Tibial artery (tissue), 4 donors: ENCODE measurements around the gene PRKG1.
A peak's percentile ranks its signal among the peaks of the same experiment; 100 is the strongest.

Experiments
- DNase-seq, 2 donors: peaks; one replicate each; pipeline ENCODE4 v3.0.0-alpha.2; 2019
- H3K27ac ChIP-seq, 2 donors: fragments of 200-600 bp; sonication (generic) in 1 of 2; 1 replicate in 1 of 2; 2 replicates in 1 of 2; pipeline ENCODE4 v1.5.1; 2018 to 2019; ENCODE audit warnings: mild to moderate bottlenecking in 1 of 2
- H3K27me3 ChIP-seq, 2 donors: fragments of 200-600 bp; sonication (generic) in 1 of 2; one replicate each; pipeline versions ENCODE4 v1.5.1 to v1.6.0; 2016 to 2019
- H3K36me3 ChIP-seq, 3 donors: fragments of 200-600 bp; sonication (generic) in 2 of 3; one replicate each; pipeline ENCODE4 v1.5.1; 2016 to 2019; ENCODE audit warnings: mild to moderate bottlenecking in 2 of 3
- H3K4me1 ChIP-seq, 4 donors: fragments of 200-600 bp; sonication (generic) in 2 of 4; 1 replicate in 3 of 4; 2 replicates in 1 of 4; pipeline ENCODE4 v1.5.1; 2016 to 2019
- H3K4me3 ChIP-seq, 2 donors: fragments of 200-600 bp; sonication (generic) in 1 of 2; 1 replicate in 1 of 2; 2 replicates in 1 of 2; pipeline ENCODE4 v1.5.1; 2018 to 2019; ENCODE audit warnings: mild to moderate bottlenecking in 2 of 2
- H3K9me3 ChIP-seq, 3 donors: fragments of 200-600 bp; sonication (generic) in 1 of 3; one replicate each; pipeline ENCODE4 v1.5.1; 2016 to 2019
- CTCF ChIP-seq, 2 experiments: fragments of 200-600 bp in 1 of 2; fragments of 450-650 bp in 1 of 2; IDR thresholded peaks; one replicate each; pipeline ENCODE4 v1.5.1; 2017 to 2019; ENCODE audit warnings: antibody characterized with exemption in 2 of 2, mild to moderate bottlenecking in 1 of 2, moderate library complexity in 1 of 2
- intact Hi-C: fragments of 100-400 bp; cut with DNase I; formaldehyde crosslinking; loops from one replicate; pipeline ENCODE4 v1.15.0; 2023; ENCODE audit warnings: low total_unique reads

Gene PRKG1

GRCh38 chr10:51367127-51367526, 292.8 kb downstream of the PRKG1 start:
- no peaks in the 10 kb centered on the region for H3K9me3 ChIP-seq
- H3K27ac ChIP-seq: peak overlapping the region; percentile 44 to 64
- intact Hi-C loops: no loop called here
- H3K4me3 ChIP-seq: peak overlapping the region; percentile 24 to 42
- DNase-seq: no peak
- H3K36me3 ChIP-seq: no peaks in the 10 kb centered on the region
- no peak for TF ChIP-seq CTCF (IDR thresholded peaks at IDR 0.05)
- no peaks in the 10 kb centered on the region for H3K27me3 ChIP-seq
- H3K4me1 ChIP-seq: peaks cover 0 to 67% (median 5%) of the 10 kb centered on the region in 4 donors

GRCh38 chr10:51367694-51368093, 293.4 kb downstream of the PRKG1 start:
- Histone ChIP-seq H3K27ac (peak overlapping the region; percentile 44 to 64), H3K4me3 (peak overlapping the region; percentile 24 to 42), H3K36me3 (no peaks in the 10 kb centered on the region), H3K27me3 (no peaks in the 10 kb centered on the region), H3K4me1 (peaks cover 0 to 73% (median 5%) of the 10 kb centered on the region in 4 donors), H3K9me3 (no peaks in the 10 kb centered on the region)
- intact Hi-C loops: no loop called here
- DNase-seq: no peak
- no peak for TF ChIP-seq CTCF (IDR thresholded peaks at IDR 0.05)

- Histone ChIP-seq H3K36me3 (no peaks in the 10 kb centered on the region), H3K27me3 (no peaks in the 10 kb centered on the region), H3K27ac (peak overlapping the region in 1 of 2 donors; percentile 27), H3K4me3 (no peak overlapping the region), H3K4me1 (peaks cover 0 to 71% (median 5%) of the 10 kb centered on the region in 4 donors), H3K9me3 (no peaks in the 10 kb centered on the region)
- no peak for DNase-seq
- intact Hi-C loops: no loop called here
- no peak for TF ChIP-seq CTCF (IDR thresholded peaks at IDR 0.05)
Observed at GRCh38 chr10:51368943-51369342, 294.7 kb downstream of the PRKG1 start.

- Histone ChIP-seq H3K4me1 (peaks cover 0 to 62% (median 4%) of the 10 kb centered on the region in 4 donors), H3K27ac (peak overlapping the region; percentile 16 to 27), H3K9me3 (no peaks in the 10 kb centered on the region), H3K36me3 (no peaks in the 10 kb centered on the region), H3K4me3 (no peak overlapping the region), H3K27me3 (no peaks in the 10 kb centered on the region)
- DNase-seq: no peak
- intact Hi-C loops: no loop called here
- TF ChIP-seq CTCF (IDR thresholded peaks at IDR 0.05): no peak
Observed at GRCh38 chr10:51369903-51370302, 295.6 kb downstream of the PRKG1 start.

GRCh38 chr10:51371743-51372142, 297.5 kb downstream of the PRKG1 start:
- Histone ChIP-seq H3K4me1 (peaks cover 0 to 43% (median 0%) of the 10 kb centered on the region in 4 donors), H3K4me3 (no peak overlapping the region), H3K27me3 (no peaks in the 10 kb centered on the region), H3K27ac (peak overlapping the region in 1 of 2 donors; percentile 13), H3K9me3 (no peaks in the 10 kb centered on the region), H3K36me3 (no peaks in the 10 kb centered on the region)
- intact Hi-C loops: no loop called here
- DNase-seq: no peak
- no peak for TF ChIP-seq CTCF (IDR thresholded peaks at IDR 0.05)

GRCh38 chr10:51375790-51376189, 301.5 kb downstream of the PRKG1 start:
- Histone ChIP-seq H3K27ac (no peak overlapping the region), H3K9me3 (no peaks in the 10 kb centered on the region), H3K27me3 (no peaks in the 10 kb centered on the region), H3K36me3 (no peaks in the 10 kb centered on the region), H3K4me1 (peaks cover 0 to 52% (median 8%) of the 10 kb centered on the region in 4 donors), H3K4me3 (no peak overlapping the region)
- no peak for DNase-seq
- TF ChIP-seq CTCF (IDR thresholded peaks at IDR 0.05): no peak
- intact Hi-C loops: no loop called here
